Measurements from ENCODE around the gene HMGCS2.

HMGCS2 gene

GRCh38 chr1:119799003-119799402, 30.3 kb upstream of the HMGCS2 start:
- no peak overlapping the region for H3K4me3 ChIP-seq (ENCODE audit: low read depth, low read length)
- no peak for TF ChIP-seq CTCF (IDR thresholded peaks at IDR 0.05; ENCODE audit: control insufficient read depth, extremely low read depth, insufficient read depth)
- DNase-seq (ENCODE audit: low read depth) = no peak

GRCh38 chr1:119797606-119798005, 28.9 kb upstream of the HMGCS2 start:
- no peak for TF ChIP-seq CTCF (IDR thresholded peaks at IDR 0.05; ENCODE audit: control insufficient read depth, extremely low read depth, insufficient read depth)
- no peak overlapping the region for H3K4me3 ChIP-seq (ENCODE audit: low read depth, low read length)
- no peak for DNase-seq (ENCODE audit: low read depth)

GRCh38 chr1:119797162-119797561, 28.5 kb upstream of the HMGCS2 start:
- TF ChIP-seq CTCF (IDR thresholded peaks at IDR 0.05; ENCODE audit: control insufficient read depth, extremely low read depth, insufficient read depth) = no peak
- DNase-seq (ENCODE audit: low read depth) = no peak
- no peak overlapping the region for H3K4me3 ChIP-seq (ENCODE audit: low read depth, low read length)

- no peak overlapping the region for H3K4me3 ChIP-seq (ENCODE audit: low read depth, low read length)
- TF ChIP-seq CTCF (IDR thresholded peaks at IDR 0.05; ENCODE audit: control insufficient read depth, extremely low read depth, insufficient read depth) = no peak
- DNase-seq (ENCODE audit: low read depth) = no peak
These were observed 26.8 kb upstream of the HMGCS2 start for GRCh38 chr1:119795261-119796200.

GRCh38 chr1:119794876-119795240, 26.2 kb upstream of the HMGCS2 start:
- no peak for TF ChIP-seq CTCF (IDR thresholded peaks at IDR 0.05; ENCODE audit: control insufficient read depth, extremely low read depth, insufficient read depth)
- DNase-seq (ENCODE audit: low read depth) = no peak

GRCh38 chr1:119794230-119794875, 25.6 kb upstream of the HMGCS2 start:
- no peak for DNase-seq (ENCODE audit: low read depth)
- H3K4me3 ChIP-seq (ENCODE audit: low read depth, low read length) = no peak overlapping the region
- TF ChIP-seq CTCF (IDR thresholded peaks at IDR 0.05; ENCODE audit: control insufficient read depth, extremely low read depth, insufficient read depth) = no peak

More at GRCh38 chr1:119794876-119795240, 26.2 kb upstream of the HMGCS2 start:
- H3K4me3 ChIP-seq (ENCODE audit: low read depth, low read length) = no peak overlapping the region
